ENCODE measurements around the gene NFATC2.

- TF ChIP-seq CTCF (IDR thresholded peaks at IDR 0.05; ENCODE audit: poor library complexity, severe bottlenecking) (no peak), MXI1 (conservative IDR thresholded peaks at IDR 0.05; ENCODE audit: poor library complexity, severe bottlenecking) (no peak), TAF1 (IDR thresholded peaks at IDR 0.05; ENCODE audit: low read depth) (no peak)
Observed at GRCh38 chr20:51422514-51423289, 119.8 kb downstream of the NFATC2 start.
